KOPT-K1 (cell line): Measurements from ENCODE around the gene RAI14.
"Not testable (repeated sequence)": the region's sequence is repeated elsewhere in the genome, so short reads cannot be mapped to it uniquely, and the experiment has no call there.

Source experiments
- H3K27ac ChIP-seq: fragments of 200-600 bp; sonication (generic); 2 replicates; pipeline ENCODE4 v1.5.1; 2016; ENCODE audit warnings: antibody characterized with exemption, mild to moderate bottlenecking, low read depth, low read length; ENCODE audit not compliant: poor library complexity, severe bottlenecking
- H3K36me3 ChIP-seq: fragments of 200-600 bp; sonication (generic); 2 replicates; pipeline ENCODE4 v1.5.1; 2017; ENCODE audit warnings: antibody characterized with exemption, mild to moderate bottlenecking, low read length, moderate library complexity; ENCODE audit not compliant: insufficient read depth
- H3K9me3 ChIP-seq: fragments of 200-600 bp; sonication (generic); 2 replicates; pipeline ENCODE4 v1.5.1; 2017; ENCODE audit warnings: antibody characterized with exemption, low read length, mild to moderate bottlenecking; ENCODE audit not compliant: insufficient read depth, poor library complexity, severe bottlenecking

The RAI14 gene

GRCh38 chr5:34771076-34771475 lies 114.9 kb downstream of the RAI14 start:
- Histone ChIP-seq H3K9me3 (no peaks in the 10 kb centered on the region), H3K36me3 (no peaks in the 10 kb centered on the region), H3K27ac (no peak overlapping the region)

GRCh38 chr5:34772267-34773098 lies 116.4 kb downstream of the RAI14 start:
- no peaks in the 10 kb centered on the region for H3K9me3 ChIP-seq
- H3K27ac ChIP-seq = no peak overlapping the region
- no peaks in the 10 kb centered on the region for H3K36me3 ChIP-seq

- no peaks in the 10 kb centered on the region for H3K9me3 ChIP-seq
- no peak overlapping the region for H3K27ac ChIP-seq
- no peaks in the 10 kb centered on the region for H3K36me3 ChIP-seq
Observed at GRCh38 chr5:34774139-34774538, 118.0 kb downstream of the RAI14 start.

- not testable (repeated sequence) for H3K9me3 ChIP-seq, H3K36me3 ChIP-seq, H3K27ac ChIP-seq
Observed at GRCh38 chr5:34774678-34775077, 118.5 kb downstream of the RAI14 start.

- Histone ChIP-seq H3K27ac (no peak overlapping the region), H3K36me3 (no peaks in the 10 kb centered on the region), H3K9me3 (no peaks in the 10 kb centered on the region)
Observed at GRCh38 chr5:34775886-34776285, 119.8 kb downstream of the RAI14 start.

- Histone ChIP-seq H3K27ac (no peak overlapping the region), H3K9me3 (no peaks in the 10 kb centered on the region), H3K36me3 (no peaks in the 10 kb centered on the region)
Observed at GRCh38 chr5:34778091-34778850, 122.1 kb downstream of the RAI14 start.

- not testable (repeated sequence) for H3K27ac ChIP-seq, H3K9me3 ChIP-seq, H3K36me3 ChIP-seq
Observed at GRCh38 chr5:34783892-34784291, 127.8 kb downstream of the RAI14 start.

GRCh38 chr5:34787035-34787434 lies 130.9 kb downstream of the RAI14 start:
- H3K36me3 ChIP-seq = no peaks in the 10 kb centered on the region
- peaks cover 9% of the 10 kb centered on the region for H3K9me3 ChIP-seq
- H3K27ac ChIP-seq = no peak overlapping the region

GRCh38 chr5:34789021-34789531 lies 132.9 kb downstream of the RAI14 start:
- no peaks in the 10 kb centered on the region for H3K36me3 ChIP-seq
- no peak overlapping the region for H3K27ac ChIP-seq
- H3K9me3 ChIP-seq = peaks cover 9% of the 10 kb centered on the region

- Histone ChIP-seq H3K9me3 (peaks cover 9% of the 10 kb centered on the region), H3K27ac (no peak overlapping the region), H3K36me3 (no peaks in the 10 kb centered on the region)
Observed at GRCh38 chr5:34789639-34790038, 133.5 kb downstream of the RAI14 start.

- H3K36me3 ChIP-seq = no peaks in the 10 kb centered on the region
- peaks cover 9% of the 10 kb centered on the region for H3K9me3 ChIP-seq
- no peak overlapping the region for H3K27ac ChIP-seq
Observed at GRCh38 chr5:34790069-34790468, 133.9 kb downstream of the RAI14 start.

- Histone ChIP-seq H3K9me3 (peaks cover 3% of the 10 kb centered on the region), H3K27ac (no peak overlapping the region), H3K36me3 (no peaks in the 10 kb centered on the region)
Observed at GRCh38 chr5:34791761-34792244, 135.7 kb downstream of the RAI14 start.

- H3K27ac ChIP-seq = no peak overlapping the region
- H3K36me3 ChIP-seq = no peaks in the 10 kb centered on the region
- H3K9me3 ChIP-seq = no peaks in the 10 kb centered on the region
Observed at GRCh38 chr5:34802834-34803563, 146.9 kb downstream of the RAI14 start.

- no peak overlapping the region for H3K27ac ChIP-seq
- H3K9me3 ChIP-seq = no peaks in the 10 kb centered on the region
- H3K36me3 ChIP-seq = no peaks in the 10 kb centered on the region
Observed at GRCh38 chr5:34803974-34804732, 148.0 kb downstream of the RAI14 start.
